ENCODE data around the gene AMFR.
"Not testable (repeated sequence)": the region's sequence is repeated elsewhere in the genome, so short reads cannot be mapped to it uniquely, and the experiment has no call there.

Gene AMFR

DNA sequence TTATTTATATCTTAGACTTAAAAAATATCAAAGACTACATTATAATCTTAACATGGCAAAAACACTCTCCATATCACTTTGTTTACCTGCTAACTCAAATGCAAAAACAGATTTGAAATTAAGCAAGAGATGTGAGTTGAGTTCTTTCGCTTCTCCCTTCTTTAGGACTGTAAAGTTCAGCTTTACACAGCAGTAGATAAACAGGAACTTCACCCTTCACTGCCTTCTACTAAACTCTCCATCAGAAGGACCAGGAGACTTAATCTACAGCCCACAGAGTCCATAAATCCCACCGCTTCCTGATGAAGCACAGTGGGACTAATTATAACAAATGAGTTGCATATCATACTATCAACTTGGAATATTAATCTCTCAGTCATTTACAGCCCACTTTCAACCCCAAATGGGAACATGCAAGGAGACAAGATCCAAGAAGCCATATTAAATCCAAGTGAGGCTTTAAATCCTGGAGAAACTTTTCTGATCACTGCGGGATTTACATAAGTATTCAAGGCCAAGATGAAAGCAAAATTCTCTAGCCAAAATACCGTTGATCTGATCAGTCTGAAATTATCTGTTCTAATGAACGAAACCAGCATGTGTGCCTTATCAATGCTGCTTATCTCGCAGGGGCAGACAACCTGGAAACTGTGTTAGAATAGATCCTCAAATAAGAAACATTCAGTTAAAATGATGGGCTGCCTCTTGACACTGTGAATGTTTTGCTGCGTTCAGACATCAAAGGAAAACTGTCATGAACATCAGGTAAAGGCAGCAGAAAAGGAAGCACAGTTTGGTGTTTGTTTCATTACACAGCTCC lies 1.6 kb downstream of the AMFR start:
- DNase-seq: no peak

DNA sequence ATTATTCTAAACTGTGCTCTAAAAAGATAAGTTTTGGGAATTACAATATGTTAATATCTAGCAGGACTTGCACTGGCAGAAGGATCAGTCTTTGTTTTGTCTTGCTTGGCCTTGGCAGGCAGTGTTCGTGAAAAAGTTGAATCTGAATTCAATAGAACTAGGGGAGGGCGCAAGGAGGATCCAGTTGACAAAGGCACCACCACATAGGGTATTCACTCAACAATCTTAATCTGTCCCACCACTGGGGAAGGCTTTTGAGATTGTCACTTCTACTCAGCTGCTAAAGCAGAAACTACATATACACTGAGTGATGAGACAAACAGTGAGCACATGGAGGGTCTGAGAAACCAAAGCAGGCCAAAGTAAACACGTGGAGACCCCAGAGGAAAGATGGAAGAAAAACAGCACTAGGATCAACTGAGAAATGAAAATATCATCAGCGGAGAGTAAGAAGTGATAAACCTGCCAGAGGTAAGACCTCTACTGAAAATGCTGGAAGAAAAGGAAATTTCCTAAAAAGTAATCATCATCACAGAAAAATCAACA lies 2.4 kb downstream of the AMFR start:
- DNase-seq: no peak

DNA sequence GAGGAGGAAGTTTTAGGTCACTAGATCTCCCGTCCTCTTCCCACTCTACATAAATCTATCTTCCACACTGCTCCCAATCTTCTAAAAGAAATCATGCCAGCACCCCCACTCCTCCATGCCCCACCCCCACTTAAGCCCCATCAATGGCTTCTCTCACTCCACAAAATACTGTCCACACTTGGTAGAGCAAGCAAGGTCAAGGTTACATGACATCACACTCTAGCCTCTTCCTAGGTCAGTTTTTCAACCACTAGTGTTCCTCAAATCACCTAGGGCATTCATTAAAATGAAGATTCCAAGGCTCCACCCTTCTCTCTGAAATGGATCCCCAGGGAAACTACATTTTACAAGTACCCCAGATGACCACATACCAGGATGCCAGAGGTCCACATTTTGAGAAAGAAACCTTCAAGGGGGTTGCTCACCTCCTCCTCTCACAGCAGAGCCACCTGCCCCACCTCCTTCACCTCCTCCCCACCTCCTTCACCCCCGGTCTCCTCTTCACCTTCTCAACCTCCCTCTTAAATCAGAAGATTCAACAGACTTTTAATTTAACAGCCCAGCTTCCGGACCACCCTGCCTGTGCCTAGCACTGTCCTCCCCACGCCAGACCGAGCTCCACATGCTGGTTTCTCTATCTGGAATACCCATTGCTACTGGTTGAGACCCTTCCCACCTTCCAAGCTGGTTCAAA lies 3.2 kb downstream of the AMFR start:
- DNase-seq: no peak

DNA sequence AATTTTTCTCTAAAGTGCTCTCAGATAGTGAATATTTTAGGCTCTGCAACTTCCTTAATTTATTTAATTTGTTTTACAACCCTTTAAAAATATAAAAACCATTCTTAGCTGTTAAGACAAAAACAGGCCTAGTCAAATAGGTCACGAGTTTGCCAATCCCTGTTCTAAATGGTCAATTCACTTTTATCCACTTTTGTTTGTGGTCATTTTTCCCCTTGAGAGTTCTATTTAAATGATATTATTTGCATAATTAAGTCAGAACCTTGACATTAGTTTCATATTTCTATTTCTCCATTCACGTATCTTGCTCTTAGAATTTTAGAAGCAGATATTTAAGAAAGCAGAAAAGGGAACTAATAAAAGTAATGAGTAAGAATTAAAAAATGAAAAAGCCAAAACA lies 4.0 kb downstream of the AMFR start:
- no peak for DNase-seq

DNA sequence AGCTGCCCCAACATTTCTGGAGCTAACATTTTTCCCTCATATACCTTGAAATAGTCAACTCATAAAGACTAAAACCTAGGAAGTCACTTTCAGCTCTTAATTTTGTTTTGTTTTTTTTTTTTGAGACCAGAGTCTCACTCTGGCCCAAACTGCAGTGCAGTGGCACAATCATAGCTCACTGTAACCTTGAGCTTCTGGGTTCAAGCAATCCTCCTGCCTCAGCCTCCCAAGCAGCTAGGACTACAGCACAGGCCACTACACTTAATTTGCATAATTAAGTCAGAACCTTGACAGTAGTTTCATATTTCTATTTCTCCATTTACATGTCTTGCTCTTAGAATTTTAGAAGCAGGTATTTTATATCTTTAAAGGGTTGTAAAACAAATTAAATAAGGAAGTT lies 4.7 kb downstream of the AMFR start:
- no peak for DNase-seq

DNA sequence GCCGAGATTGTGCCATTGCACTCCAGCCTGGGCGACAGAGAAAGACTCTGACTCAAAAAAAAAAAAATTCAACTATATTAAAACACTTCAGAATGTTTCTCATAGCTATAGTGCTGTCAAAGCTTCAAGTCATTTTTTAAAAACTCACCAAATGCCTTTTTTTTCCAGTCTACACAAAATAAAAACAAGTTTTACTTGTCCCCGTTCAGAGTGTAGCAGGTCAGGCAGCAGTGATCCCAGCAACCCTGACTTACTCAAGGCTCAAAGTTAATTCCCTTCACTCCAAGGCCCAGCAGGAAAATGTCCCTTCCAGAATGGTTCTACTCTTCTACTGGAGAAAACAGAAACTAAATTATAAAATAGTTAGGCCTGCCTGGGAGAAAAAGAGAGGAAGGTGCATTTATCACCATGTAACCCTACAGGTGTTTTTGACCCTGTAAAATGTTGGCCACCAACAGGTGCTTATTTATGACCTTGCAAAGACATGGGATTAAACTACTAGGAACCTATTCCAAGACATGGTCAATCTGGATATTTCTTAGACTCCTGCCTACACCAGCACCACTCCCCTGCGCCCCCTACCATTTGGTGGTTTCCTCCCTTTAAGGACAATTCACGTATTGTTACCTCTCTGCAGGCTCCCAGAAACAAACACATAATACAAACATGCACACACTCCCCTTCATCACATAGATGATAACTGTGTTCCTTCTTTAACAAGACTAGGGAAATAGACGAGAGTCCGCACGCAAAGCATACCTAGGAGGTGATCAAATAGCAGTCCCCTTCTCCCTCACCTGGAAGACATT lies 5.4 kb downstream of the AMFR start:
- no peak for DNase-seq

DNA sequence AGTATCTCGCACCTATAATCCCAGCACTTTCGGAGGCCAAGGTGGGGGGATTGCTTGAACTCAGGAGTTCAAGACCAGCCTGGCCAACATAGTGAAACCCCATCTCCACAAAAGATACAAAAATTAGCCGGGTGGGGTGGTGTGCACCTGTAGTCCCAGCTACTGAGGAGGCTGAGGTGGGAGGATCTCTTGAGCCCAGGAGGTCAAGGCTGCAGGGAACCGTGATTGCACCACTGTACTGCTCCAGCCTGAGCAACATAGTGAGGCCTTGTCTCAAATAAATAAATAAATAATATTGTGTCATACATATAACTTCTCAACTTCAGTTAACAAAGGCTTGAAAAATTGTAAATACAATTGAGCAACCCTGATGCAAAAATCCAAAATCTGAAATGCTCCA lies 8.2 kb downstream of the AMFR start:
- DNase-seq: no peak

DNA sequence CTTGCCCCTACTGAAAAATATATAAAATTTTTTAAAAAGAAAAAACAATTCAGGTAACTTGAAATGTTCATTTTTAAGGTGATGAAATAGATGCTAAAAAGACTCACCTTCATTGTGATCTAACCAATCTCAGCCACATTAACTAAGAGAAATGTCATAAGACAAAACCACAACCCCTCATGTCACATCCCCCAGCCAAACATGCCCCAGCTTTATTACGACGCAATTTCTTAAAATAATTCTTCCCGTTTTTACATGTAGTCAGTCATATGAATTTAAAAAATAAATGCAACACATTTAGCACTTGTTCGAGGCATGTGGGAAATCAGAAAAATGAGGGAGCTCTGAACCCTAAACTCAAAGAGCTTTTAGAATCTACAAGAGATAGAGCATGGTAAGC lies 9.5 kb downstream of the AMFR start:
- no peak for DNase-seq

DNA sequence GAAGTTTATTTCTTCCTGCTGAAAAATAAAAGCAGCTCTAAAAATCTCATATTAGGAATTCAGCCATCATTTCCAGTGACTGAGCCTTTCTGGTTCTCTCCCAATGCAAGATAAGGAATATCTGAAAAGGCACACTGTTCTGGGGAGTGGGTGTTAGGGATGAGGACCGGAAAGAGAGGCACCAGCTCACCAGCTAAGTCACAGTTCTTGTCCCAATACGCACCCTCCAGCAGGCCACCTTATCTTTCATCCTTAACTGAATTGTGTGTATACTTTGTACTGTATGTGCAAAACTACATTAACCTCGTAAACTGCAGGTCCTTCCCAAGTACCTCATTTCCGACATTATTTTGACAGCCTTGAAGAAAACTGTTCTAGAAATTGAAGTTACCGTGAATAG lies 11.0 kb downstream of the AMFR start:
- no peak for DNase-seq

DNA sequence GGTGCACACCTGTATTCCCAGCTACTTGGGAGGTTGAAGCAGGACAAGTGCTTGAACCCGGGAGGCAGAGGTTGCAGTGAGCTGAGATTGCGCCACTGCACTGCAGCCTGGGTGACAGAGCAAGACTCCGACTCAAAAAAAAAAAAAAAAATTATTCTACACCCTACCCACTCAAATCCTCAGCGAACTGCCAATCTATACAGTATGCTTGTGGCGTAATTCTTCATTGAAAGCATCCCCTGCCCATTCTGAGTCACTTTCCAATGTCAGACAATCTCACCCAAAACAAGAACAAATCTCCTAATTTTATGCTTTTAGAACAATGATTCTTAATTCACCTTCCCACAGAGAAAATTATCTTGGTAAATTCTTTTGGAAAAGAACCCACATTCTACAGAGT lies 12.0 kb downstream of the AMFR start:
- DNase-seq: no peak

DNA sequence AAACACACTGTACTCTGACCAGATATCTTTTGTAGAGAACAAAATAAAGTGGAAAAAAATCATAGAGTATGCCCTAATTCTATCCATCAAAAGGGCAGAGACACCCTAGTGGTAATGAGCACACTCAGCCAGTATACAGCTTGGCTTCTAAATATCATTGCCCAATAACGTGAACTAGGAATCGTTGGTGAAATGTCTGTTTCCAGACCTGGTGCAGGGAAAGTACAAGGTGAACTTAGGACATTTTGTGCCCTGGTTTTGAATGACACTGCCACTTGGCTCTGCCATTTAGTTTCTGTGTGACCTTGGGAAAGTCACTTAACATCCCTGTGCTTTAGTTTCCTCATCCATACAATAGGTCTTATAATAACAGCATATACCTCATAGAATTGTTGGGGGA lies 13.7 kb downstream of the AMFR start:
- no peak for DNase-seq

DNA sequence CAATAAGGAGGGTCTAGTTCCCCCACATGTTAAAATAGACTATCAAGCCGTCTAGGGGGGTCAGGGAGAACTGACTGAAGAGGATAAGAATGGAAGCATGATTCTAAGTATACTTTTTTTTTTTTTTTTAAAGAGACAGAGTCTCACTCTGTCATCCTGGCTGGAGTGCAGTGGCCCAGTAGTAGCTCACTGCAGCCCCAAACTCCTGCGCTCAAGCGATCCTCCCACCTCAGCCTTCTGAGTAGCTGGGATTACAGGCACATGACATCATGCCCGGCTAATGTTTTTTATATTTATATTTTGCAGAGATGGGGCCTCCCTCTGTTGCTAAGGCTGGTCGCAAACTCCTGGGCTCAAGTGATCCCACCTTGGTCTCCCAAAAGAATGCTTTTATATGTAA lies 14.2 kb downstream of the AMFR start:
- DNase-seq: no peak

DNA sequence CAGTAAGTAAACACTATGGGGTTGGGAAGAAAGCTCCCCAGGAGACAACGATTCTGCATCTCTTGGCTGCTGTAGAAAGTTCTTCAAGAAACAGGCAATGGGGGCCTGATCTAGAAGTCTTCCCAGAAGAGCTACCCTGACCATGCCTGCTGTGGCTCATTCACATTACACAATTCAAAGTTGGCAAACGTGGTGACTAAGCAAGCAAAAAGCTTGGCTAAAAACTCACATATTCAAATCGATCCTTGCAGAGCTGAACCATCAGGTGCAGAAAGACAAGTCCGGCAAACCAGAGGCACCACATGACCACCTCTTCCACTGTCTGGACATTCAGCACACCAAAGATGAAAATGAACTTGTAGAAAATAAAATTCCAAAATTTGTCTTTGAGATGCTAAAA lies 16.1 kb downstream of the AMFR start:
- DNase-seq: no peak

DNA sequence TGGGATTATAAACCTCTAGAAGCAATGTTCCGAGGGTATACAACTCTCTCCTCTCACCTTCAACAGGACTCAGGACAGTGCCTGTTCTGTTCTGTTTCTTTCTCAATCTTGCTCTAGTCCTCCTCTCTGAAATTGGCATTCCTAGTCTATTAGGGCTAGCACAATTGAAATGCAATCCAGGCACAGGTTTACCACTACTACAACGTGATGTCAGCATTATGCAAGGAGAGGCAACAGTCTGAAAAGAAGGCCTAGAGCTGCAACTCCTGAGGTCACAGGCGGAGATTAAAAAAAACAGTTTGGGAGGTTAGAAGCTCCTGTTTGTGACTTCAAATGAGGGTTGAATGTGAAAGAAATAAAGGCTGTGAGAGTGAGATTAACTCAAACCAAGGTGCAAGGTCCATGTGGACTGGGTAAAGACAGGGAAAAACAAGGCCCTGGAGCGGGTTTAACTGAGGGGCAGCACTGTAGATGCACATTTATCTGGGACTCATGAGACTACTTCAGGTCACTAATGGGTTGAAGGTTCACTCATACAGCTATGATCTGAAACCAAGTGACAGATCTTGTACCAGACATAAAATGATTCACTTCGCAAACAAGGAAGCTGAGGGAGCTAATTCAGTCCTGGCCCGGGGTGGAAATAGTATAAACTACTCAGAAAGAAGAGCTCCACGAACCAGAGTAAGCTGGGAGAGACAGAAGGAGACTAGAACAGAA lies 16.8 kb downstream of the AMFR start:
- no peak for DNase-seq

DNA sequence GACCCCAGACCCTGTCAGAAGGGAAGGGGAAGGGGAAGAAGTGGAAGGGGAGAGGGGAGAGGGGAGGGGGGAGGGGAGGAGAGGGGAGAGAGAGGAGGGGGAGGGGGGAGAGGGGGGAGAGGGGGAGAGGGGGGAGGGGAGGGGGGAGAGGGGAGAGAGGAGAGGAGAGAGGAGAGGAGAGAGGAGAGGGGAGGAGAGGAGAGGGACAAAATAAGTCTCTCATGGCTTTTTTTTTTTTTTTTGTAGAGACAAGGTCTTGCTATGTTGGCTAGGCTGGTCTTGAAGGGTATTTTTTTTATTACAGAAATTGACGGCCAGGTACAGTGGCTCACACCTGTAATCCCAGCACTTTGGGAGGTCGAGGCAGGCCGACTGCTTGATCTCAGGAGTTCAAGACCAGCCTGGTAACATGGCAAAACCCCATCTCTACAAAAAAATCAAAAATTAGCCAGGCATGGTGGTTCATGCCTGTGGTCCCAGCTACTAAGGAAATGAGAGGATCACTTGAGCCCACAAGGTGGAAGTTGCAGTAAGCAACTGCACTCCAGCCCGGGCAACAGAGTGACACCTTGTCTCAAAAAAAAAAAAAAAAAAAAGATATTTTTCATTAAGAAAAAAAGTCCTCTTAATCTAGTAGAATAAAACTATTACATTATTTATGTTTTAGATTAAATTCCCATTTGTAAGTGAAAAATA lies 19.2 kb downstream of the AMFR start:
- no peak for DNase-seq

DNA sequence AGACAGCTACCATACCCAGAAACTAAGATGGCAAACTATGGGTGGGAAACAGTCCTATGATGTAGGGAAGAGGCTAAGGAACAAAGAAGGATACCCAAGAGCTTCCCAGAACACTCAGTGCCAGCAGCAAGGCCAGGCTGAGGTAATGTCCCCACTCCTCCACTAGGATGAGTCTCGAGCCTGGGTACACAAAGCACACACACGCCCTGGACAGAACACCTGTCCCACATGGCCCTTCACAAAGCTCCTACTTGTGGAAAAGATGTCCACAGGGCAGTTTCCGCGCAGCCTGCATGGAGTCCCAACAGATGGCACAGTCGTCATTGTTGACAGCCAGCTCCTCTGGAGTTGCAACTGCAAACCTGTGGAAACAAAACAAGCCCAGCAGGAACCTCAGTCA lies 23.9 kb downstream of the AMFR start:
- no peak for DNase-seq

DNA sequence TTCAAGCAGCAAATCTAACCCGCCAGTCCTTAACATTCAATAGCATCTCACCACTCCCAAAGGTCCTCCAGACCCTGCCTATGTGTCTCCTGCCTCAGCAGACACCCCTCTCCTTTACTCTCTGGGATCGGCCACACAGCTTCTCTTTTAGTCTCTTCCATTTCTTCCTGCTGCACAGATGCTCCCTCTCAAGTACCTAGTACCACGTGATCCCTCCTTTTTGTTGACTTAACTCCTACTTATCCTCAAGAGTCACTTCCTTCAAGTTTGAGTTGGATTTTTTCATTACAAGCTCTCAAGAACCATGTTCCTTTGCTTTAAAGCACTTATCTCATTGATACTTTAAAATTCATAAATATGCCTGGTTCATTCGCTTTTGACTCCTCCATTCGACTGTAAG lies 24.9 kb downstream of the AMFR start:
- DNase-seq: no peak

DNA sequence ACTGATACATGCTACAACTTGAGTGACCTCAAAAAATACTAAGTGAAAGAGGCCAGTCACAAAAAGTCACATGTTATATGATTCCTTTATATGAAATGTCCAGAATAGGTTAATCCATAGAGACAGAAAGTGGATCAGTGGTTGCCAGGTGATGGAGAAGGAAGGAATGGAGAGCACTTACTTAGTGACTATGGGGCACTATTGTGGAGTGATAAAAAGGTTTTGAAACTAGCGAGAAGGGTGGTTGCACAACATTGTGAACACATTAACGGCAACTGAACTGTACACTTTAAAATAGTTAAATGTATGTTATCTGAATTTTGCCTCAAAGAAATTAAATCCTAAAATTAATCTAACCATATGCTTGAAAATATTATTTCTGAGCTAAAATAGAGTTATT lies 25.9 kb downstream of the AMFR start:
- no peak for DNase-seq

DNA sequence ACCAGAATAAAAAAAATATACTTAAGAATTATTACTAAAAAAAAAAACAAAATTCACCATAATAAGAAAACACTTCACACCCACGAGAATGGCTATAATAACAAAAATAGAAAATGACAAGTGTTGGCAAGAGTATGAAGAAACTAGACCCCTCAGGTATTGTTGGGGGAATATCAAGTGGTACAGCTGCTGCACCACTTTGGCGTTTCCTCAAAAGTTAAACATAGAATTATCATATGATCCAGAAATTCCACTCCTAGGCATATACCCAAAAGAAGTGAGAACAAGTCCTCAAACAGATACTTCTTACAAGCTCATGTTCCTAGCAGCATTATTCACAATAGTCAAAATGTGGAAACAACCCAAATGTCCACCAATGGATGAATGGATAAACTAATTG lies 26.3 kb downstream of the AMFR start:
- no peak for DNase-seq

DNA sequence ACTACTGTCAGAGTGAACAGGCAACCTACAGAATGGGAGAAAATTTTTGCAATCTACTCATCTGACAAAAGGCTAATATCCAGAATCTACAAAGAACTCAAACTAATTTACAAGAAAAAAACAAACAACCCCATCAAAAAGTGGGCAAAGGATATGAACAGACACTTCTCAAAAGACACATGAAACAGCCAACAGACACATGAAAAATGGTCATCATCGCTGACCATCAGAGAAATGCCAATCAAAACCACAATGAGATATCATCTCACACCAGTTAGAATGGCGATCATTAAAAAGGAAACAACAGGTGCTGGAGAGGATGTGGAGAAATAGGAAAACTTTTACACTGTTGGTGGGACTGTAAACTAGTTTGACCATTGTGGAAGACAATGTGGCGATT lies 28.6 kb downstream of the AMFR start:
- not testable (repeated sequence) for DNase-seq

DNA sequence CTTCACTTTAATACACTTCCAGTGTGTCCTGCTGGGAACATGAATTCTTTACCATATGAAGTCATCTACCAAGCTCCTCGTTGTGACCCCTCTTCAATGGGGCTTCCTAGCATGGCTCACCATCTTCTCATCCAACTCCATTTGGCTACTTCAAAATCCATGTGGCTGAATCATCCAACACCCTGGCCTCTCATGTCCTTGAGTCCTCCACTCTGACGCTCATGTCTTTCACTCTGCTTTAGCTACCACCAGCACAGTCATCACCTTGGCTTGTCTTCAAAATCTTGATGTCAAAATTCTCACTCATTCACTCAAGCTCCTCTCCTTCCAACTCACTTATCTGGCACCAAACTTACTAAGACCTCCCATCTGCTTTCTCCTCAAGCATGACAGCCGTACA lies 35.8 kb downstream of the AMFR start:
- no peak for DNase-seq

DNA sequence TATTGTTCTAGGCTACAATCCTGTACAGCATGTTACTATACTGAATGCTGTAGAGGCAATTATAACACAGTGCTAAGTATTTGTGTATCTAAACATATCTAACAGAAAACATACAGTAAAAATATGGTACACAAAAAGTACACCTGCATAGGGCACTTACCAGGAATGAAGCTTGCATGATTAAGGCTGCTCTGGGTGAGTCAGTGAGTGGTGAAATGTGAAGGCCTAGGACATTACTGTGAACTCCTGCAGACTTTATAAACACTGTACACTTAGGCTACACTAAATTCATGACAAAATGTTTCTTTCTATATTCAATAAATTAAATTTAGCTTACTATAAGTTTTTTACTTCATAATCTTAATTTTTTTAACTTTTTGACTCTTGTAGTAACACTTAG lies 37.1 kb downstream of the AMFR start:
- DNase-seq: no peak
